Measurements from ENCODE around the gene NOSTRIN.
"Not testable (repeated sequence)": the region's sequence is repeated elsewhere in the genome, so short reads cannot be mapped to it uniquely, and the experiment has no call there.

Gene NOSTRIN

GRCh38 chr2:168882163-168882562 lies 79.7 kb downstream of the NOSTRIN start:
- DNase-seq (ENCODE audit: low spot score), result not testable (repeated sequence)

DNA sequence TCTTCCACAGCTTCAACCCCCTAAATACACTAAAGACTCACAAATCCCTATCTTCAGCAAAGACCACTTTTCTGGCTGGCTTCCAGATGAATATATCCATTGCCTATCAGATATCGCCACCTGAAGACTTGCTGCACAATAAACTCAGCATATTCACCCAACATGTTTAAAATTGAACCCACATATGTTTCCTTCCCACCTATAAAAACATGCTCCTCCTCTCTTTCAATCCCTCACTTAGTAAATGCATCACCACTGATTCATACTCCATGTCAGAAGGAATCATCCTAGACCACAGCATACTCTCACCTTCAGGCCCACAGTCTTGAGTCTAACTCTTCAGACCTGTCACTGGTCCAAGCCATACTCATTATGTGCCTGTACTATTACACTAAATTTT lies 82.5 kb downstream of the NOSTRIN start:
- no peak for DNase-seq (ENCODE audit: low spot score)

DNA sequence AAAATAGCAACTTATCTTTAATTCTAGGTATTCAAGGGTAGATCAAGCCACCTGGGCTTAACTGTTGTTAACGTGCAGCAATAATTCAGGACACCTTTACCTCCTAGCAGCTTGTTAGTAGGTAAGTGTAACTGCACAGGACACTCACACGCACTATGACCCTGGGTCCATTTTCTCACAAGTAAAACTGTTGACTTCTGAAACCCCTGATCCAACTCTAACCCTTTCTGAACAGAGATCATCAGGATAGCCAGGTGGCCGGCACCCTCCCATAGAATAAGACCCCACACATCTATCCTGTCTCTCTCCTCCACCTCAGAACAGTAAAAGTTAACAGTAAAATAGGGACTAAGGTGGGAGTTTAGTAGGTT lies 87.2 kb downstream of the NOSTRIN start:
- DNase-seq (ENCODE audit: low spot score), result no peak

GRCh38 chr2:168890006-168890782 lies 87.8 kb downstream of the NOSTRIN start, which contains the start of gene SPC25:
Gene SPC25 (minus strand): TSS chr2:168890430. CDS start chr2:168889519, 911 bp downstream.
- DNase-seq (ENCODE audit: low spot score), result peak; percentile 95

- no peak for DNase-seq (ENCODE audit: low spot score)
Observed at GRCh38 chr2:168892327-168892726, 89.9 kb downstream of the NOSTRIN start.

DNA sequence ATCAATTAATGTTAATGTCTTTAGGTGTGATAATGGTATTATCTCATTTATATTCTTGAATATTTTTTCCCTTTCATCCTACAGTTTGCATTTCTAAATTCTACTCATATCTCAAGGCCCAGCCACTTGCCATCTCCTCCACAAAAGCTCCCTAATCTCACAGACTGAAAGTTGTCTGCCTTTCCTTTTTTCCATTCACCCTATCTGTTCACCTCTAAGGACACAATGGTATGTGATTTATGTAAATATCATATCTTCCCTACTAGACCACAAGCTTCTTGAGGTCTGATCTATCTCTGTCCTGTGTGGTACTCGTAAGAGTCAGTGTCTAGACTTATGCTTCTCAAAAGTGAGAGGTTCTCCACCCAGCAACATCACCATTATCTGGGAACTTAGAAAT lies 91.7 kb downstream of the NOSTRIN start:
- DNase-seq (ENCODE audit: low spot score), result no peak

- no peak for DNase-seq (ENCODE audit: low spot score)
Observed at GRCh38 chr2:168894720-168895119, 92.3 kb downstream of the NOSTRIN start.

- DNase-seq (ENCODE audit: low spot score), result no peak
Observed at GRCh38 chr2:168895771-168896170, 93.3 kb downstream of the NOSTRIN start.

GRCh38 chr2:168896783-168897182 lies 94.3 kb downstream of the NOSTRIN start:
- no peak for DNase-seq (ENCODE audit: low spot score)

DNA sequence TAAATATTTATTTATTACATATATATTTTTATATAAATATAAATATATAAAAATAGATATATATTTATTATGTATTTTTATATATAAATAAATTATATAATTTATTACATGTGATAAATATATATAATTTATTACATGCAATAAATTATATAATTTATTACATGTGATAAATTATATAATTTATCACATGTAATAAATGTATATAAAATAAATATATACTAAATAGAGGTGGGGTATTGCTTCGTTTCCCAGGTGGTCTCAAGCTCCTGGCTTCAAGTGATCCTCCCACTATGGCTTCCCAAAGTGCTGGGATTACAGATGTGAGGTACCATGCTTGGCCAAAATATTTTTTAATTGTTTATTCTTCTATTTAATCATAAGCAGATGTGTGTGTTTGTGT lies 95.0 kb downstream of the NOSTRIN start:
- DNase-seq (ENCODE audit: low spot score), result no peak

GRCh38 chr2:168901003-168901402 lies 98.6 kb downstream of the NOSTRIN start, which contains the start of gene G6PC2:
Gene G6PC2 (plus strand): TSS chr2:168901291. CDS start chr2:168901332, 41 bp downstream.
- no peak for DNase-seq (ENCODE audit: low spot score)

DNA sequence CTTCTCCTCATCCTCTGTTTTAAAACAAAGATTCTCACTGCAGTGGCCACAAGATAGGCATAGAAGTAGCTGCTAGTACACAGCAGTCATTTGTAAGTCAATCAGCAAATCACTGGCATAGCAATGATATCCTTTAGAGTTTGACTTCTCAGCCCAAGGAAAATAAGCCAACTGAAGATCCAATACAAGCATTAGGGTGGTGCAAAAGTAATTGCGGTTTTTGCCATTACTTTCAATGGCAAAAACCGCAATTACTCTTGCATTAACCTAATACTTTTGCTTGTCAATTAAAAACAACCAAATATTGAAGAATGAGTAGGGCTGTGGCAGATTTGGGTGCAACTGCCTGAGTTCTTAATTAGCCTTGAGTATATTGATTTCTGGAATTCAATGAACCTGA lies 101.5 kb downstream of the NOSTRIN start:
- DNase-seq (ENCODE audit: low spot score), result no peak

GRCh38 chr2:168904358-168904757 lies 101.9 kb downstream of the NOSTRIN start:
- DNase-seq (ENCODE audit: low spot score), result no peak

GRCh38 chr2:168907940-168908662 lies 105.7 kb downstream of the NOSTRIN start:
- DNase-seq (ENCODE audit: low spot score), result no peak

DNA sequence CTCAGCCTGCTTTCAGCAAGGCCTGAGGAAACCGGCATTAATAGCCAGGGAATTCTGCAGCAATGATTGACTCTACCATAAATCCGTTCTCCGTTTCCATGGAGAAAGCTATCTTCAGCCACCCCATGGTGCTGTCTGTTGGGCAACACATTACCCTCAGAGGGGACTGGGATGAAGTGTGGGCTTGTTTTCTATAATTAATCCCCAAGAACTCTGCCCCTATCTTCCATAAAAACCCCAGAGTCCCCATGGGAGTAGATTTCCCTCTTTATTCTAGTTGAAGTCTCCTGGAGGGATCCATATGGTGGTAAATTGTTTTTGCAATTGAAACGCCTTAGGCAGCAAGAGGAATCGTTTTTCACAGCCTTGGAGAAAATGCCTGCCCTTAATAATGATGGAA lies 107.9 kb downstream of the NOSTRIN start:
- no peak for DNase-seq (ENCODE audit: low spot score)

DNA sequence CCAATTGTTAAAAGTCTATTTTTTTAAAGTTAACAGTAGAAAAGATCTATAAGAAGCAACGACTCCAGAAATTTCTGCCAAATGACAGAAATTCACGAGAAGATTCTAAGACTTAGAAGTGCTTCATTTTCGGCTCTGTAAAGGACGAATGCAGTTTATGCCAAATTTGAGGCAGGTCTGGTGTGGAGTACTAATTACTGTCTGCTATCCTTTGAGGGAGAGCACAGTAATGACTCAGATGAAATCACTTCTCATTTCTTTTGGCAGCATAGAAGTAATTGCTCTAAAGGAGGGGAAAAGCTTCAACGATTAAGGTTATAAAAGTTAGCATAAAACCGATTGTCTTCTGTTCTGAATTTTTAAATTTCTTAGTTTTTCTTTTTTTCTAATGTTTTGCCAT lies 110.0 kb downstream of the NOSTRIN start:
- no peak for DNase-seq (ENCODE audit: low spot score)

- DNase-seq (ENCODE audit: low spot score), result no peak
Observed at GRCh38 chr2:168912901-168913369, 110.5 kb downstream of the NOSTRIN start.

DNA sequence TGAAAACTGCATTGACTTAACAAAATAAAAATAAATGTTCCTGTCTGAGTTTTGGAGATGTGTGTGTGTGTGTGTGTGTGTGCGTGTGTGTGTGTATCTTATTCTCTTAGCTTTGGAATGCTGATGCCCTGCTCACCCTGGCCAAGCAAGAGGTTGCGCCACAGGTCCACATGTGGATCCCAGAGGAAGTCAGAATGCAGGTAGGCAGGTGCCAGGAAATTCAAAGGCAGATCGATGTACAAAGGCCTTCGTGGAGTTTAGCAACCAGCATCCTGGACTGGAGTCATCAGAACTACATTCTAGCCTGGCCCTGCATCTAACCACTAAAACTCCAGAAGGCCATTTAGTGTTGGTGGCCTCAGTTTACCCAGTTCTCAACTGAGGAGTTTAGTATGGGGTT lies 111.1 kb downstream of the NOSTRIN start:
- no peak for DNase-seq (ENCODE audit: low spot score)
